Endodermal cell (in vitro differentiated cells): ENCODE data around the gene SHE. TPM values are rescaled to one million over a fixed set of nuclear protein-coding genes. Genes with fewer than 3 reads are reported as not detected.

Experiments used
- DNase-seq: peaks from one replicate; pipeline ENCODE4 v3.0.0-alpha.2; 2017
- H3K27ac ChIP-seq: 2 replicates; pipeline ENCODE4 v1.5.1; 2013; ENCODE audit warnings: mild to moderate bottlenecking, low read depth, low read length, moderate library complexity
- H3K27me3 ChIP-seq: 2 replicates; pipeline ENCODE4 v1.6.1; 2013; ENCODE audit warnings: mild to moderate bottlenecking, low read length, moderate library complexity; ENCODE audit not compliant: insufficient read depth, control insufficient read depth, poor library complexity, severe bottlenecking
- H3K36me3 ChIP-seq: 2 replicates; pipeline ENCODE4 v1.7.0; 2013; ENCODE audit warnings: mild to moderate bottlenecking, low read length, moderate library complexity; ENCODE audit not compliant: control insufficient read depth, insufficient read depth
- H3K4me1 ChIP-seq: one replicate; pipeline ENCODE4 v1.7.0; 2013; ENCODE audit warnings: low read length; ENCODE audit not compliant: control insufficient read depth, insufficient read depth
- H3K4me3 ChIP-seq: 2 replicates; pipeline ENCODE4 v1.5.1; 2013; ENCODE audit warnings: mild to moderate bottlenecking, low read length, moderate library complexity
- H3K9ac ChIP-seq: 2 replicates; pipeline ENCODE4 v1.6.1; 2013; ENCODE audit warnings: mild to moderate bottlenecking, low read length, moderate library complexity; ENCODE audit not compliant: poor library complexity, severe bottlenecking; ENCODE audit errors: extremely low read depth
- H3K9me3 ChIP-seq: 2 replicates; pipeline ENCODE4 v1.6.1; 2013; ENCODE audit warnings: mild to moderate bottlenecking, low read length, moderate library complexity; ENCODE audit not compliant: control insufficient read depth
- H3K27ac Mint-ChIP-seq: 2 replicates; pipeline ENCODE4 v1.8.0; 2020; ENCODE audit warnings: mixed read lengths
- H3K27me3 Mint-ChIP-seq: 2 replicates; pipeline ENCODE4 v1.8.0; 2021; ENCODE audit warnings: mild to moderate bottlenecking, mixed read lengths; ENCODE audit not compliant: insufficient read depth
- H3K36me3 Mint-ChIP-seq: 2 replicates; pipeline ENCODE4 v1.8.0; 2020; ENCODE audit warnings: low read depth, mixed read lengths
- H3K4me1 Mint-ChIP-seq: 2 replicates; pipeline ENCODE4 v1.8.0; 2020; ENCODE audit warnings: mixed read lengths
- H3K4me3 Mint-ChIP-seq: 2 replicates; pipeline ENCODE4 v1.8.0; 2020; ENCODE audit warnings: mild to moderate bottlenecking, moderate library complexity, mixed read lengths
- H3K9me3 Mint-ChIP-seq: 2 replicates; pipeline ENCODE4 v1.8.0; 2020; ENCODE audit warnings: mild to moderate bottlenecking, mixed read lengths
- CTCF ChIP-seq: fragments of 200-600 bp; sonication (generic); conservative IDR thresholded peaks from 2 replicates; pipeline ENCODE4 v1.5.0; 2021; ENCODE audit warnings: antibody characterized with exemption, mild to moderate bottlenecking
- WGBS, 2 experiments: methylation state at CpG; one replicate each; pipeline versions ENCODE4 v1.1.5 to v1.1.7; 2013; ENCODE audit warnings: missing lambda C conversion rate in 2 of 2, mixed read lengths in 1 of 2; ENCODE audit not compliant: insufficient coverage in 1 of 2, insufficient read length in 1 of 2; 5-methylcytosine and 5-hydroxymethylcytosine counted together
- total RNA-seq, 2 donors: library from RNA; stranded (reverse); fragmentation: NEBNext Ultra II Directional in 1 of 2; extraction: Animal tissue kit (Norgen Biotek cat#: 25700) in 1 of 2; gene quantifications; 2 replicates in 1 of 2; 3 replicates in 1 of 2; pipeline ENCODE4 v1.2.1, GENCODE V29; 2021

SHE gene
- total RNA-seq, 2 donors from 2014 or later: 0.24 to 0.35 TPM

GRCh38 chr1:154550070-154550469 is 47.9 kb upstream of the SHE start:
- Histone ChIP-seq H3K36me3 (peaks cover 62% of the 10 kb centered on the region), H3K4me1 (no peaks in the 10 kb centered on the region)
- H3K36me3 Mint-ChIP-seq: peaks cover 62% of the 10 kb centered on the region

GRCh38 chr1:154549202-154549770 is 47.1 kb upstream of the SHE start:
- H3K27ac Mint-ChIP-seq: no peak overlapping the region
- H3K4me3 Mint-ChIP-seq: no peak overlapping the region
- Histone ChIP-seq H3K4me1 (no peaks in the 10 kb centered on the region), H3K27ac (no peak overlapping the region), H3K36me3 (peaks cover 54% of the 10 kb centered on the region), H3K27me3 (no peaks in the 10 kb centered on the region), H3K4me3 (no peak overlapping the region), H3K9ac (no peak overlapping the region), H3K9me3 (no peaks in the 10 kb centered on the region)
- DNase-seq: no peak
- no peaks in the 10 kb centered on the region for H3K9me3 Mint-ChIP-seq
- H3K4me1 Mint-ChIP-seq: peaks cover 10% of the 10 kb centered on the region
- H3K36me3 Mint-ChIP-seq: peaks cover 55% of the 10 kb centered on the region
- WGBS, 2 experiments: 86 to 99% methylated on average over 1 to 3 of the region's 3 CpGs
- H3K27me3 Mint-ChIP-seq: no peaks in the 10 kb centered on the region
- no peak for TF ChIP-seq CTCF

More at GRCh38 chr1:154550070-154550469, 47.9 kb upstream of the SHE start:
- Histone ChIP-seq H3K27me3 (no peaks in the 10 kb centered on the region), H3K9ac (no peak overlapping the region), H3K9me3 (no peaks in the 10 kb centered on the region), H3K4me3 (no peak overlapping the region), H3K27ac (no peak overlapping the region)
- no peaks in the 10 kb centered on the region for H3K27me3 Mint-ChIP-seq
- 92 to 98% methylated on average over 5 of the region's 5 CpGs for WGBS, 2 experiments
- TF ChIP-seq CTCF: no peak
- H3K9me3 Mint-ChIP-seq: no peaks in the 10 kb centered on the region
- no peak for DNase-seq
- H3K4me3 Mint-ChIP-seq: no peak overlapping the region
- H3K27ac Mint-ChIP-seq: no peak overlapping the region
- H3K4me1 Mint-ChIP-seq: peaks cover 11% of the 10 kb centered on the region

GRCh38 chr1:154548028-154548427 is 45.8 kb upstream of the SHE start:
- Histone ChIP-seq H3K9me3 (no peaks in the 10 kb centered on the region), H3K9ac (no peak overlapping the region), H3K36me3 (peaks cover 41% of the 10 kb centered on the region), H3K27me3 (no peaks in the 10 kb centered on the region), H3K4me1 (no peaks in the 10 kb centered on the region), H3K4me3 (no peak overlapping the region), H3K27ac (no peak overlapping the region)
- no peaks in the 10 kb centered on the region for H3K27me3 Mint-ChIP-seq
- TF ChIP-seq CTCF: no peak
- no peak for DNase-seq
- no peak overlapping the region for H3K27ac Mint-ChIP-seq
- WGBS, 2 experiments: 89% methylated on average over 1 of the region's 1 CpG; no CpG with 5 or more reads in 1 of the 2 experiments
- no peaks in the 10 kb centered on the region for H3K9me3 Mint-ChIP-seq
- peaks cover 10% of the 10 kb centered on the region for H3K4me1 Mint-ChIP-seq
- H3K4me3 Mint-ChIP-seq: no peak overlapping the region
- peaks cover 43% of the 10 kb centered on the region for H3K36me3 Mint-ChIP-seq
